Body of pancreas (tissue), 4 donors: ENCODE results near the gene TCHH.

ENCODE experiments used
- POLR2A ChIP-seq, 3 donors: fragments of 450-650 bp; IDR thresholded peaks; one replicate each; pipeline ENCODE4 v1.6.1; 2016; ENCODE audit warnings: antibody characterized with exemption in 3 of 3, mild to moderate bottlenecking in 2 of 3
- TF ChIP-seq, protein P1 (sequence below), 7 experiments: fragments of 450-650 bp in 4 of 7; fragments of 200-600 bp in 3 of 7; sonication (generic) in 3 of 7; IDR thresholded peaks; one replicate each; pipeline ENCODE4 v1.5.1; 2016 to 2019; ENCODE audit warnings: antibody characterized with exemption in 7 of 7

DNA sequence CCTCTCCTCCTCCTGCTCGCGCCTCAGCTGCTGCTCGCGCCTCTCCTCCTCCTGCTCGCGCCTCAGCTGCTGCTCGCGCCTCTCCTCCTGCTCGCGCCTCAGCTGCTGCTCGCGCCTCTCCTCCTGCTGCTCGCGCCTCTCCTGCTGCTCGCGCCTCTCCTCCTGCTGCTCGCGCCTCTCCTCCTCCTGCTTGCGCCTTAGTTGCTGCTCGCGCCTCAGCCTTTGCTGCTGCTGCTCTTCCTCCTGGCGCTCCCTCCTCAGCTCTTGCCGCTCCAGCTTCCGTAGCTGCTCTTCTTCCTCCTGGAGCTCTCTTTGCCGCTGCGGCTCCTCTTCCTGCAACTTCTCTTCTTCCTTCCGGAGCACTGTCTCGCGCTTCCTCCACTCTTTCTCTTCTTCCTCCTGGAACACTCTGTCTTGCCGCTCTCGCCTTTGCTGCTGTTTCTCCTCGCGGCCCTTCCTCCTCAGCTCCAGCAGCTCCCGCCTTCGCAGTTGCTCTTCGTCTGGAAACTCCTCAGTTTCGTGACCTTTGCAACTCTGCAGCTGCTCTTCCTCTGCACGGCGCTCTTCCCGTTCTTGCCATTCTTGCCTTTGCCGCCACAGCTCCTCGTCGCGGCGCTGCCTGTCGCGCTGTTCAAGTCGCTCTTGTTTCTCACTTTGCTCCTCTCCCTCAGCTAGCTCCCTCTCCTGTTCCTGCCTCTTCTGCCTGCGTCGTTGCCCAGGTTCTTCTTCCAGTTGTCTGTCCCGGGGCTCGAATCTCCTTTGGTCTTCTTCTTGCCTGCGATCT, 3.0 kb downstream of the TCHH start:
- TF ChIP-seq POLR2A (IDR thresholded peaks at IDR 0.05): no peak
- TF ChIP-seq, protein P1, sequence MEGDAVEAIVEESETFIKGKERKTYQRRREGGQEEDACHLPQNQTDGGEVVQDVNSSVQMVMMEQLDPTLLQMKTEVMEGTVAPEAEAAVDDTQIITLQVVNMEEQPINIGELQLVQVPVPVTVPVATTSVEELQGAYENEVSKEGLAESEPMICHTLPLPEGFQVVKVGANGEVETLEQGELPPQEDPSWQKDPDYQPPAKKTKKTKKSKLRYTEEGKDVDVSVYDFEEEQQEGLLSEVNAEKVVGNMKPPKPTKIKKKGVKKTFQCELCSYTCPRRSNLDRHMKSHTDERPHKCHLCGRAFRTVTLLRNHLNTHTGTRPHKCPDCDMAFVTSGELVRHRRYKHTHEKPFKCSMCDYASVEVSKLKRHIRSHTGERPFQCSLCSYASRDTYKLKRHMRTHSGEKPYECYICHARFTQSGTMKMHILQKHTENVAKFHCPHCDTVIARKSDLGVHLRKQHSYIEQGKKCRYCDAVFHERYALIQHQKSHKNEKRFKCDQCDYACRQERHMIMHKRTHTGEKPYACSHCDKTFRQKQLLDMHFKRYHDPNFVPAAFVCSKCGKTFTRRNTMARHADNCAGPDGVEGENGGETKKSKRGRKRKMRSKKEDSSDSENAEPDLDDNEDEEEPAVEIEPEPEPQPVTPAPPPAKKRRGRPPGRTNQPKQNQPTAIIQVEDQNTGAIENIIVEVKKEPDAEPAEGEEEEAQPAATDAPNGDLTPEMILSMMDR (IDR thresholded peaks at IDR 0.05): no peak
